ENCODE results near the gene FGF12.

DNA sequence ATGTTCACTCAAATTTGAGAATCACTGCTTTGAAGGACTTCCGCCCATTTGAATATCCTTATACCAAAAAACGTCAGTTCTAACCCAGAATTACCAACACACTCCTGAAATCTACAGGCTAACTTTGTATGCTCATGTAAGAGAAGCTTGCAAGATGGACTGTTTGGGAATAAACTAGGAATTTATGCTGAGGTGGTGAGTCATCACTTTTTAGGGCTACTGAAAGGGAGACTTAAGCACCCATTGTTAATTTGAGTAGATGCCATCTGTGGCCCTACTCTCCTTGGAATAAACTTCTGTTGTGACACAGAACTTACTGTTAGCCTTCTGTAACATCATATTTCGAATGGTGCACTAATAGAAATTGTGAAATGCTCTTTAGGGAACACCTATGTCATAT is 74.6 kb downstream of the FGF12 start:
- TF ChIP-seq SP1 (IDR thresholded peaks at IDR 0.05), result no peak
- no peak for TF ChIP-seq TARDBP (IDR thresholded peaks at IDR 0.05)
- TF ChIP-seq NFRKB (IDR thresholded peaks at IDR 0.05), result no peak
- no peak for TF ChIP-seq L3MBTL2 (conservative IDR thresholded peaks at IDR 0.05)
- TF ChIP-seq FOXA1 (IDR thresholded peaks at IDR 0.05), result no peak
- no peak for TF ChIP-seq HDGF (IDR thresholded peaks at IDR 0.05; ENCODE audit: borderline replicate concordance)
- TF ChIP-seq ARNT (IDR thresholded peaks at IDR 0.05), result no peak
